NCI-H2081 treated with DMSO at 0.1 percent for 48 hours (cell line): ENCODE measurements around the gene DRC1.

ENCODE experiments used
- DNase-seq: peaks from one replicate; lab custom pipeline; 2025; lab: John Stamatoyannopoulos, UW

The DRC1 gene

DNA sequence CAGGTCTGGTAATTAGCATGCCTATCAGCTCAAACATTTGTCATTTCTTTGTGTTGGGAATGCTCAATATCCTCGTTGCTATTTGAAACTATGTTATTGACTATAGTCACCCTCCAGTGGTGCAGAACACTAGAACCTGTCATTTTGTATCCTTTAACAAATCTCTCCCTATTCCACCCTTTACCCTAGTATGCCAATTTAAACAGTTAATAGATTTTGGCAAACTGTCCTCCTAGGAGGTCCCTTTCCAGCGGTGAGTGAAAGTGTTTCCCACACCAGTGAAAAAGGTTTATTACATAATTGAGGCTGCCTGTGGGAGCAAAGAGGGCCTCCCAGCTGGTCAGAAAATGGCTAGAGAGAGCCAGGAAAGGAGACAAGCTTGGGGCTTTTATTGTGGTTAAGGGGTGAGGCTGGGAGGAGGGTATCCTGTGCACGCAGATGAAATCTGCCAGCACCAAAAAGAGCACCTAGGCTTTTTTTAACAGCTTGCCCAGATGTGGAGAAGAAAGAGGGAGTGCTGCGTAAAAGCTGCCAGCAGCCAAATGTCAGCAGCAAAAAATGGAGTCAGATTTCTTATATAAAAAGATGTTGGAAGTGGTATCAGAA is 1.8 kb upstream of the DRC1 start:
- peak; percentile 70 for DNase-seq

GRCh38 chr2:26400723-26401122 is 997 bp upstream of the DRC1 start:
- DNase-seq: no peak

DNA sequence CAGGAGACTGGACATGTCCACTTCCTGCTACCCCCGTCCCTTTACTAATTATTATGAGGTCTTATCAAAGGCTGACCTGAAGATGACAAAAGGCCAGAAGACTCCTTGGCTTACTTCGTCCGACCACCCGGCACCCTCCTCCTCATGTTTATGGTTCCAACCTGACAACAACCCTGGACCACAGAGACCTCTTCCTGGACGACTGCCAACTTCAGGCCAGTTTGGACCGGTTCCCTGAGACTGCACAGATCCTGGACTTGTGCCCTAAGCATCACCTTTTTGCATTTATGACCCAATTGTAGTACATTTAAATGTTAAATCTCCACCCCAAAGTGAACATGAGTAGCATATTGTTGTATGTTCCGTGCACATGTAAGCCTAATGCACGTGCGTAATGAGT is 5.8 kb downstream of the DRC1 start:
- DNase-seq: no peak

DNA sequence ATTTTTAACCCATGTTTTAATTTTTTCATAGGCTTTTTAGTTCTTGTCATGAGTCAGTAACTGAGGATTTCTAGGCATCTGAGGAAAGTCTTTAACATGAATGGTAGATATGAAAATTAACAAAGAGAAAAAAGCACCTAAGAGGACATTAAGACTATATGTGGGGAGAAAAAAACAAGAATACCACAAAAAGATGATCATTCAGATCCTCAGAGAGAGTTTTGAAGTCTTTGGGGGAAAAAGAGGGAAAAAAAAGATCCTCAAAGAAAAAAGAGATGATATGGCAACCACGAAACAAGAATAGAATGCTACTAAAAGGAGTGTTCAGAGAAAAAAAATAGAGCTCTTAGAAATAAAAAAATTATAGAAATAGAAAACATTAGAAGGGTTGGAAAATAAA is 8.1 kb downstream of the DRC1 start:
- no peak for DNase-seq

- DNase-seq: no peak
Observed at GRCh38 chr2:26410764-26411243, 9.1 kb downstream of the DRC1 start.

DNA sequence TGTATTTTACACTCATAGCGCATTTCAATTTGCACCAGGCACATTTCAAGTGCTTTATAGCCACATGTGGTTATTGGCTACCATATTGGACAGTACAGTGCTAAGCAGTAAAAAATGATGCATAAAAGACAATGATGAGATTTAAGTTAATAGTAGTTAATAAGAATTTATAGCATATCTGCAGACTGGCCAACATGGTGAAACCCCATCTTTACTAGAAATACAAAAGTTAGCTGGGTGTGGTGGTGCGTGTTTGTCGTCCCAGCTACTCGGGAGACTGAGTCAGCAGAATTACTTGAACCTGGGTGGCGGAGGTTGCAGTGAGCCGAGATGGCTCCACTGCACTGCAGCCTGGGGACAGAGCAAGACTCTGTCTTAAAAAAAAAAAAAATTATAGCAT is 9.7 kb downstream of the DRC1 start:
- no peak for DNase-seq

- DNase-seq: no peak
Observed at GRCh38 chr2:26412091-26412673, 10.5 kb downstream of the DRC1 start.

- no peak for DNase-seq
Observed at GRCh38 chr2:26414311-26414710, 12.6 kb downstream of the DRC1 start.

- no peak for DNase-seq
Observed at GRCh38 chr2:26421961-26422360, 20.2 kb downstream of the DRC1 start.

DNA sequence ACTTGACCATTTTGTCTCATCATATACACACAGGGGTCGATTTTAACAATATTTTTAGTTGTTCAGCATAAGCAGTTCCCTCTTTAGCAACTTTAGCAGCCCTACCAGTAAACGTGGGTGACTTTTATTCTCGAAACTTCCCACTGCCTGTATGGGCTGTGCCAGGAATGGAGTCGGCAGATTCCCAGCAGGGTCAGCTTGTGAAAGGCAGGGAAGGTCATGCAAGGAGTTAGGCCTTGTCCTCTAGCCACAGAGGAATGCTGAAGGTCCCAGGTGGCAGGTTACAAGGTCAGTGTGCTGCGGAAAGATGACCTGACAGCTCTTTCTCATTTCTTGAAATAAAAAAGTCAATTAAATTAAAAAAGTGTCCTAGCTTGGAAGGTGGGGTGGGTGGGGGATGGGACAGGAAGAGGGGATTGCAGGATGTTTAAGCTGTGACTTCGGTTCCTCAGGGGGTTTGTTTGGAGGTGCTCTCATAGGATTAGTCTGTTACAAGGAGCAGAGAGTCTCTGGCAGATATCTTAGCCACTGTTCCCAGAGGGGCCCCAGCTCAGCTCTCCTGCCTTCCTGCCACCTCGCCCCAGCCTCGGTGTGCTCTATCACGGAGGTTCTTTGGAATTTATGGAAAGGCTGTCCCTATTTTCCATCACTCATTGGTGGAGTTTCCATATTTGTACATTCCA is 21.4 kb downstream of the DRC1 start:
- DNase-seq: no peak

- DNase-seq: no peak
Observed at GRCh38 chr2:26423750-26424149, 22.0 kb downstream of the DRC1 start.

DNA sequence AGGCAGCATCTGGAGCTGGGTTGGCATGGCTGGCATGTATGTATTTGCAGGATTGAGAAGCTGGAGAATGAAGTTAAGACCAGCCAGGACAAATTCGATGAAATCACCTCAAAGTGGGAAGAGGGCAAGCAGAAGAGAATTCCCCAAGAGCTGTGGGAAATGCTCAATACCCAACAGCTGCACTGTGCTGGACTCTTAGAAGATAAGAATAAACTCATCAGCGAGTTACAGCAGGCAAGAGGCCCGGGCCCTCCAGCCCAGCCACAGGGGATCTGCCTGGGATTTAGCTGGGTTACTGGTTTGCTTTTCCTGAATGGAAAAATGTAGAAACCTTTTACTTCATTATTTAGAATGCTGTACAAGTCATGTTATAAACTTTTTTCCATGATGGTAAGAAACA is 22.5 kb downstream of the DRC1 start:
- DNase-seq: no peak

DNA sequence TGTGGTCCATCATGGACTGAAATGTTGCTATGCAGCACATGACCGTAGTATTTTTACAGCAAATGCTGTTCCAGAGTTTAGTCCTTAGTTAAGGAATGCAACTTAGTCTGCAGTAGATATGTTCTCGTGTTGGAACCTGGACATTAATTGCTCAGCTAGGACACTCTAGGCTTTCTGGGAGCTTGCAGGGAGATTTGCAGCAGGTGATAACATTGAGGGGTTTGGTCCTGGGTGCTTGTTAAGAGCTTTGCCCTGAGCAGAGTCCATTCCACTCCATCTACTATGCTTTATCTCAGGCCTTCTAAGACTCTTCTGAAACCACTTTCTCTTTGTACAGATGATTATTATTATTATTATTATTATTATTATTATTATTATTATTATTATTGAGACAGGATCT is 27.1 kb downstream of the DRC1 start:
- no peak for DNase-seq

- peak; percentile 17 for DNase-seq
Observed at GRCh38 chr2:26429779-26430578, 28.3 kb downstream of the DRC1 start.

DNA sequence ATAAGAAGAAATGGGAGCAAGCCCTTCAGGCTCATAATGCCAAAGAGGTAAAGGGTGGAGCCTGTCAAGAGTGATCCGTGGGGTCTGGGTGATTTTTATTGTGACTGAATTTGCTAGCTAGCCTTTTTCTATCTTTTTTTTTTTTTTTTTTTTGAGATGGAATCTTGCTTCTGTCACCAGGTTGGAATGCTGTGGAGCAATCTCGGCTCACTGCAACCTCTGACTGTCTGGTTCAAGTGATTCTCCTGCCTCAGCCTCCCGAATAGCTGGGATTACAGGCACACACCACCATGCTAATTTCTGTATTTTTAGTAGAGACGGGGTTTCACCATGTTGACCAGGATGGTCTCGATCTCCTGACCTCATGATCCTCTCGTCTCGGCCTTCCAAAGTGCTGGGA is 29.1 kb downstream of the DRC1 start:
- no peak for DNase-seq

GRCh38 chr2:26432363-26432762 is 30.6 kb downstream of the DRC1 start:
- no peak for DNase-seq

DNA sequence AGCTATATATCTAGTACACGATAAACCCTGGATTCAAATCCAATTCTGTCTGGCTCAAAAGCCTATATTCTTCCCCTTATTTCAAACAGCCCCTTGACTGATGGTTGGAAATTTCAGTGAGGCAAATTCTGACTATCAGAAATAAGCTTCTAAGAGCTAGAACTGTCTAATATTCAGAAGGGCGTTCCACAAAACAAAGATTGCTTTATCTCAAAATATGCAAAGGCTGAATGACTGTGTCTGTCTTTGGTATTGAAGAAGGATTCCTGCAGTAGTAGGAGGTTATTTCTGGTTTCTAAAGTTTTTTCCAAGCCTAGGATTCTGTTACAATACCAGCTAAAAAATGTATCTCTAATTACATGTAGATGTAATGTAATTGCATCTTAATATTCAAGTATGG is 31.1 kb downstream of the DRC1 start:
- DNase-seq: no peak

- DNase-seq: no peak
Observed at GRCh38 chr2:26435106-26435505, 33.4 kb downstream of the DRC1 start.

- DNase-seq: no peak
Observed at GRCh38 chr2:26438526-26438925, 36.8 kb downstream of the DRC1 start.

GRCh38 chr2:26438926-26439325 is 37.2 kb downstream of the DRC1 start:
- DNase-seq: no peak

GRCh38 chr2:26442301-26442700 is 40.6 kb downstream of the DRC1 start:
- no peak for DNase-seq

DNA sequence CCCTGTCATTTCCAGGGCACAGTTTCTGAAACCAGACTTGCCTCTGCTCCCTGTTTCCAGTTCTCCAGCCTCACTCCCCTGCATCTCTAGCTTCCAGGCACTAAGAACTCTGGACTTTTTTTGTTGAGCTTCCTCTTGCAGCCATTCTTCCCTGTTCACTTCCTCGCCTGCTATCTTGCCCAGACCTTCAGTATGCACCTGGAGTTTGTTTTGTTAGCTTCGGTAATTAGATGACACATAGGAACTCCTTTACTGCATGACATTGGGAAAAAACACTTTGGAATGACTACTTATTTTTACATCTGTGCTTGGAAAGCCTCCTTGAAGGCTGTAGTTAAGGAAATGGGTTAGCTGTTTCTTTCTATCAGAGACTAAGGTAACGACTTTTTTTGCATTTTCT is 41.0 kb downstream of the DRC1 start:
- no peak for DNase-seq

- no peak for DNase-seq
Observed at GRCh38 chr2:26444236-26444635, 42.5 kb downstream of the DRC1 start.
